ENCODE data around the gene L2HGDH.

The L2HGDH gene

GRCh38 chr14:50288146-50288545 lies 23.9 kb downstream of the L2HGDH start:
- ATAC-seq, result no peak
- no peak for DNase-seq

- no peak for DNase-seq
- ATAC-seq, result no peak
These were observed 26.2 kb downstream of the L2HGDH start for GRCh38 chr14:50285861-50286260.

DNA sequence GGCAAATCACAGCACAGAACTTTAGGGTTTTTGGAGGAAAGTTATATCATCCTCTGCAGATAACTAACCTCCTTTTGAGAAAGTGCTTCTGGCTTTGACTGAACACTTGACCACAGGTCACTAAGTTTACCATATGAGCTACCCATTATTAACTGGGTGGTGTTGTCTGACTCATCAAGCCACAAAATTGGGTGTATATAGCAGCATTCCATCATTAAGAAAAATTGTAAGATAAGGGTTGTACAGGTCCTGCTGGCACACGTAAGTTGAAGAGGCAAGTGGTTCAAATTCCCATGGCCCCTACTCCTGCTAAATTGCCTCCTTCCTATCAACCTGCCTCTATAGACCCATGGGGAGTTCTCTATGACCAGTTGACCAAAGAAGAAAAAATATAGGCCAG lies 39.5 kb downstream of the L2HGDH start:
- ATAC-seq (no peak), DNase-seq (no peak)

DNA sequence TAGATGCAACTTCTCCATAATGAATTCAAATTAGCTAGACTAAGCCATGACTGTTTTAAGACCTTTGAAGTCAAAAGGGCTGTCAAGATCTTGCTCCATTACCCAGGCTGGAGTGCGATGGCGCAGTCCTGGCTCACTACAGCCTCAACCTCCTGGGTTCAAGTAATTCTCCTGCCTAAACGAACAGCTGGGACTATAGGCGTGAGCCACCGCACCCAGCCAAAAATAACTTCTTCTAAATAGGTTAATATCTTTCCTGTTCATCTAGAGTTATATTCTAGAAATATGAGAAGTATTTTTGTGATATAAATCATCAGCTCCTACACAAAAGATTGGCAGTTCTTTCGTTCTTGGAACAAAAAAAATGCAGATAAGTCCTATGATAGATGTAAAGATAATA lies 41.1 kb downstream of the L2HGDH start:
- ATAC-seq (no peak), DNase-seq (no peak)

DNA sequence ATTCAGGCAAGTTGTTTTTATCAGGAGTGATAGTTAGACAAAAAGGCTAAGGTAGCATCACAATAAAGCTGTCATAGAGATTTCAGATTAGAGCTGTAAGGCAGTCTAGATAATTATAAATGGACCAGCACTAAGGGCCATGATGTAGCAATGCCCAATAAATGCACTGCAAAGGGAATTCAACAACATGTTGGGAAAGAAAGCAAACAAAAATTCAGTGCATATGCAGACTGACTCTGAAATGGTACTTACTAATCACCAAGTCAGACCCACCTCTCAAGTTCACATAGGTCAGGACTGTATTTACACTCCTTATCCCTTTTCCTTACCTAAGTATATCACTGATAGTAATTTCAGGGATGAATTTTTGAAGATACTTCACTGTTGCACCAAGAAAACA lies 47.0 kb downstream of the L2HGDH start:
- DNase-seq, result no peak

DNA sequence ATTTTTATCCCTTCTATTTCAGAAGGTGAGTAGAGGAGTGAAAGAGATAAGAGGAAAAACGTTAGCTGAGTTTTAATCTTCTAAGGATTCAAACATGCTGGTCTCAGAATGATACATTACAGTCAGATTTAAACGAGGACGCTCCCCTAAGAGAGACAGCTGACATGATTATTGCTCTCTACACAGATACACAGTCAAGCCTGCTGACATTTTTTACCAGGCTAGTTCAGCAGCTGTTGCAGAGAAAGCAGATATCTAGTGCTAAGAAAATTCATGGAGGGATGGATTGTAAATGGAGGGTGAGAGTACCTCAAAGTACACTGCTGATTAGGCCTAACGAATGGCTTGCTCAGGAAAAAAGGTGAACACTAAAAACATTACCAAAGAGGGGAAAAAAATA lies 48.7 kb downstream of the L2HGDH start:
- ATAC-seq (no peak), DNase-seq (no peak)

More for the DNA sequence above, 47.0 kb downstream of the L2HGDH start:
- no peak for ATAC-seq

GRCh38 chr14:50262865-50263264 lies 49.2 kb downstream of the L2HGDH start:
- ATAC-seq, result no peak

GRCh38 chr14:50260511-50260910 lies 51.5 kb downstream of the L2HGDH start:
- ATAC-seq (no peak), DNase-seq (no peak)

More at GRCh38 chr14:50262865-50263264, 49.2 kb downstream of the L2HGDH start:
- no peak for DNase-seq

DNA sequence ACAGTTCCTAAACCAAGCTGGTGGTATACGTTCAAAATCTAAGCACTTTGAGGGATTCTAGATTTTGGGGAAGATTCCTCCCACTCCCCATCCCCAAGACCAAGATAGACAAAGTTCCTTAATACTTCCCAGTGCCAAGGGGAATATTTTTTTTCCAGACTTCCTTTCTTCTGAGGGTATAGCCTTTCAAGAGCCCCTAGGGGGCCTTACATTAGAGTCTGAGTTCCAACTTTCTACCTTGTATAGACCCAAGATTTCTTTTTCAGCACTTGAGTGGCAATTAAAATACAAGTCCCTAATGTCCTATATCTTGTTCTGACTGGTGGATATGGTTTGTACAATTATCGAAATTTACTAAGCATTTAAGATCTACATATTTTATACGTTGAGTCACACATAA lies 52.0 kb downstream of the L2HGDH start:
- ATAC-seq, result no peak
- no peak for DNase-seq

DNA sequence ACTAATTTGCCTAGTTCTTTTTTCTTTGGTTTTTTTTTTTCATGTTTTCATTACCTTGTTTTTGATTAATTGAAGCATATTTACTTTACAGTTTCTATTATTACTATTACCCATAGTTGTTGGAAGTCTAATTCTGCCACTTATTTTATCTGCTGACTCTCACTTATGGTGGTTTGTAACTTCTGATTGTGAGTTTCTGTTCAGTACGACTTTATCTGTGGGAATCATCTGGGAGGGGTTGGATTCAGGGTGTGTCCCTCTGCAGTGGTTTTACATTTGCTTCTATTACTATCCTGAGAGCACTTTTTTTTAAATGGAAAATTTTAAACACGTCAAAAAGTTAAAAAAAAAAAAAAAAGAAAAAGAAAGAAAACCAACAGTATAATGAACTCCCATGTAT lies 54.3 kb downstream of the L2HGDH start:
- ATAC-seq, result no peak
- DNase-seq, result no peak

DNA sequence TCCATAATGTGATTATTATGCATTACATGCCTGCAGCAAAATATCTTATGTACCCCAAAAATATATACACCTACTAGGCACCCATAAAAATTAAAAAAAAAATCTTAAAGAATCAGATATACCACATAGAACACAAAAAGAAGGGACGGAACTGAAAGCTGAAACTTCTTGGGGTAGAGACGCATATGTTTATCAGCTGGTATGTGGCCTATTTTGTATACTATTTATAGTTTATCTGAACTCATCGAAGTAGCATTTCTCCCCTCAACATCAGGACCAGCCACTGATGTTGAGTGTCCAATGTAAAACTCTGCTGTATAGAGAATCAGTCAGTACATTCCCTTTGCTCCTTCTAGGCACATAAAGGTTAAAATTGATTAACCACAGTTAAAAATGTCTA lies 57.8 kb downstream of the L2HGDH start:
- ATAC-seq (no peak), DNase-seq (no peak)

DNA sequence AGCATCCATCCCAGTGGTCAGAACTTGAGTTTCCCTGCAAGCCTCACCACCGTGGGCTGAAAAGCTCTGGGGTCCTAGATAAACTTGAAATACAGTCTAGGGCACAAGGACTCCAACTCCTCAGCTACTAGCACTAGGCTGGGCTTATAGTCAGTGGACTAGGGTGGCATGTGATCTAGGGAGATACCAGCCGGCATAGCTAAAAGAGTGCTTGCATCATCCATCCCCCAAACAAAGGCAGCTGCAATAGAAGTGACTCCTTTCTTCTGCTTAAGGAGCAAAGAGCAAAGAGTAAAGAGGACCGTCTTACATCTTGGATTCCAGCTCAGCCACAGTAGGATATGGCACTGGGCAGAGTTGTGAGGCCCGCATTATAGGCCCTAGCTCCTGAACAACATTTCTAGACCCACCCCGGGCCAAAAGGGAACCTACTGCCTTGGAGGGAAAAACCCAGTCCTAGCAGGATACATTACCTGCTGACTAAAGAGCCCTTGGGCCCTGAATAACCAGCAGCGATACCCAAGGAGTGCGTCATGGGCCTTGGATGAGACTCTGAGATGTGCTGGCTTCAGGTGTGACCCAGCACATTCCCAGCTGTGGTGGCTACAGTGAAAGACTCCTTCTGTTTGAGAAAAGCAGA lies 62.8 kb downstream of the L2HGDH start:
- ATAC-seq (no peak), DNase-seq (no peak)

DNA sequence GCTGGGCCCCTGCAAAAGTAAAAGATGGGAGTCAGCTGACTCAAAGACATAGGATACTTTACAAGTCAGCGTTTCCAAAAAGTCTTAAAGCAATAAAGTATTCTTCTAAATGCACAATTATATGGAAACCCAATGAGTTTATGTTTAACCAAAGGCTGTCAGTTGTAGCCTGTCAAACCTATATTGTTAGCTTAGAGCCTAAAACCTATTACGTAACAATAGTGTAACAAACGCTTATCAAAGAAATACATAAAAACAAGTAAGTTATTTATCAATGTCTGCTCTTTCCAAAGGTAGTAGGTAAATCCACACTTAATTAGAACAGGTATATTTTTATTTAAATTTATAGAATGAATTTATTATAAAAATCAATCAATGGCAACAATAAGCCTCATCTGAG lies 64.8 kb downstream of the L2HGDH start:
- ATAC-seq, result no peak
- no peak for DNase-seq

DNA sequence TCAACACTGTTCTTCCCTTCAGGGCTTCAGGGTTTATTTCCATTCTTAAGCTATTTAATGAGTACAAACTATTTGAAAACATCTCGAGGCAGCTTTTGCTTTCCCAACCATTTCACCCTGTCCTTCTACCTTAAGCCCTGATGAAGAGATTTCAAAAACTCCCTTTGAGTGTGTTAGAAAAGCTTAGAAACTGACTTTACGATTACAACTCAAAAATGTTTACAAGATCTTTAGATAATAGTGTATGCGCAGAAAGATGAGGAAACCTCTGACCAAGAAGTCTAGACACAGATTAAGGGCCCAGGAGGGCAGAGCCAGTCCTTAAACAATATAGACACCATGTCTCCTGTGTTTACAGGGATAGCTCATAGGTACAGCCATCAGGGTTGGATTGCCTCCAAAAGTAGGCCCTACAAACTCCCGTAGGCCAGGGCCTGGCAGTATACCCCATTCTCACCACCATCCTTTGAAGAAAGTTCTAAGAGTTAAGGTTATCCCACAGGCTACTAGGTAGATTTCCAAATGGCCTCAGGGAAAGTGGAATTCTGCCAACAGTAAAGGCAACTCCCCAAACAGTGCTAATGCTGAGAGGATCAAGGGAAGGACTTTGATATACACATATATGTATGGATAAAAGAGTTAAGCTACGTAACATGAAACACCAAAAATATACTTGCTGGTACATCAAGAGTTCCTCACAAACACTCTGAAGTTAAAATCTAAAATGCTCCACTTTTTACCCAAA lies 69.3 kb downstream of the L2HGDH start:
- ATAC-seq (no peak), DNase-seq (no peak)

DNA sequence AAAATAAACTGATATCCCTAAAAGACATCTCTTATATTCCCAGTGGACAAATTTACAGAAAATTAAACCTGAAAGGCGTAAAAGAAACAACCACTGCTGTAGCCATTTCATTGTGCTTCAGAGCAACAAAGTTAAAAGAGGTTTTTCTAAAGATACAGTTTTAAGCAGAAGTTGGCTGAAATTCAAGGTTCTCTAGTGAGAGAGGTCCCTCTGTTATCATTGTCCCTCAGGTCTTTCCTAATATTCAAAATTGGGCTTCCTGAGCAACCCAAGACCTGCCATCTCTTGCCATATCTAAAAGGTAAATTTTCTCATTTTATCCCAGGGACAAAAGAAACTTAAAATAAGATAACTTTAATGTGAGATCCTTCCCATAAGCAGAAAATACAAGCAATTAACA lies 69.9 kb downstream of the L2HGDH start:
- DNase-seq (no peak), ATAC-seq (no peak)

GRCh38 chr14:50237427-50237826 lies 74.6 kb downstream of the L2HGDH start:
- no peak for ATAC-seq
- DNase-seq, result no peak

GRCh38 chr14:50233951-50234250 lies 78.1 kb downstream of the L2HGDH start:
- DNase-seq (no peak), ATAC-seq (no peak)

DNA sequence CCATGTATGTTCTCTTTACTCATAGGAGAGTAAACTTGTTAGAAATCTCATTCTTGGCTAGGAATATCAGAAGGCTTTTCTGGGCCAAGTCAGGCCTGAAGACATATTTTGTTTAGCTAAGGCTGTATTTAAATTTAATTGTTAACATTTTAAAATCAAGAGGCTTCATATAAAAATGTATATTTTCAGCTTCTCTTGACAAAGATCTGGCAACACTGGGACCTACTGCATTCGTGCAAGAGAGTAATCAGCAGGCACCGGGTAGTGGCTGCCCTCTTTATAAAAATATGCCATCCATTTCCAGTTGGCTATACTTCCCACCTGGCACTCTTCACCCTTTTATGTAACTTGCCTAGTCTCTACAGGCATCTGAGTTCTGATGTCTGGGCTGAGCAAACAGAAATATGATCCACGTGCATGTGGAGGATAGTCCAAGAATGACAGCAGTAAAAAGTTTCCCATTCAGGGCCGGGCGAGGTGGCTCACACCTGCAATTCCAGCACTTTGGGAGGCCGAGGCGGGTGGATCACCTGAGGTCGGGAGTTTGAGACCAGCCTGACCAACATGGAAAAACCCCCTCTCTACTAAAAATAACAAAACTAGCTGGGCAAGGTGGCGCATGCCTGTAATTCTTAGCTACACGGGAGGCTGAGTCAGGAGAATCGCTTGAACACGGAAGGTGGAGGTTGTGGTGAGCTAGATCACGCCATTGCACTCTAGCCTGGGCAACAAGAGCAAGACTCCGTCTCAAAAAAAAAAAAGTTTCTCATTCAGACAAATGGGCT lies 78.7 kb downstream of the L2HGDH start:
- ATAC-seq (no peak), DNase-seq (no peak)

GRCh38 chr14:50232276-50232642 lies 79.8 kb downstream of the L2HGDH start:
- DNase-seq (no peak), ATAC-seq (no peak)

- ATAC-seq, result peak; percentile 85
- DNase-seq, result peak; percentile 82
These were observed 80.4 kb downstream of the L2HGDH start, which contains the start of gene SOS2 for GRCh38 chr14:50231475-50232275. SOS2 (minus strand) TSS chr14:50231578; CDS start chr14:50231283, 295 bp downstream.

DNA sequence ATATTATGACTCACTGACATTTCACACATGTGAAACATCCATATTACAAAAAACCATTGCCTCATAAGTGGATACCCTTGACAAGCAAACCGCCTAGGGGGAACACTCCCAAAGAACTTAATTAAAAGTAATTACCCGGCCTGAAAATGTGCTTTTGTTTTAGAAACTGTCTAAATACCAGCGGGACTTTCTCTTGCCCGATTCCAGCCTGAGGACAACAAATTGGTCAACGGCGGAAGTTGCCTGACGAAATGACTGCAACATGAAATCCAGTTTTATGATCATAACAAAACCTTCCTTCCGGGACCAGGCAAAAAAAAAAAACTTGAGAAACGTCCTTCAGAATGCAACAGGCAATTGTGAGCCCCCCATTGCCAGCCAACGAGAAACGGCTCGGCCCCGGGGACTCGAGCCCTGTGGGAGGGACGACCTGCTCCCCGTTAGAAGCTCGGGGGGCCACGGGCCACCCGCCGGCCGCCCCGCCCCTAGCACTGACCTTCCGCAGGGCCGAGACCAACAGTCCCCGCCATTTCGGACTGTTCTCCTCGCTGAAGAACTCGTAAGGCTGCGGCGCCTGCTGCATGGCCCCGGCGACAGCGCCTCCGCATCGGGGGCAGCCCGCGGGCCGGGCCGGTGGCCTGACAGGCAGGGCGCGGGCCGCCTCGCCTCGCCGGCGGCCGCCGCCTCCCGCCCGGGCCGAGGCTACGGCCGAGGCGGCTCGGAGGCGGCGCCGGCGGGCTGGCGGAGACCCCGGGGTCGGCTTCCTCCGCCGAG lies 81.1 kb downstream of the L2HGDH start:
- DNase-seq (peak; percentile 53), ATAC-seq (peak; percentile 16)

GRCh38 chr14:50230401-50230700 lies 81.7 kb downstream of the L2HGDH start:
- ATAC-seq, result no peak
- DNase-seq, result no peak
